Measurements from ENCODE around the gene MEGF11. TPM values are rescaled to one million over a fixed set of nuclear protein-coding genes. Genes with fewer than 3 reads are reported as not detected.

The MEGF11 gene
- total RNA-seq, 1 donor from 2014 or later, result 0.60 TPM

DNA sequence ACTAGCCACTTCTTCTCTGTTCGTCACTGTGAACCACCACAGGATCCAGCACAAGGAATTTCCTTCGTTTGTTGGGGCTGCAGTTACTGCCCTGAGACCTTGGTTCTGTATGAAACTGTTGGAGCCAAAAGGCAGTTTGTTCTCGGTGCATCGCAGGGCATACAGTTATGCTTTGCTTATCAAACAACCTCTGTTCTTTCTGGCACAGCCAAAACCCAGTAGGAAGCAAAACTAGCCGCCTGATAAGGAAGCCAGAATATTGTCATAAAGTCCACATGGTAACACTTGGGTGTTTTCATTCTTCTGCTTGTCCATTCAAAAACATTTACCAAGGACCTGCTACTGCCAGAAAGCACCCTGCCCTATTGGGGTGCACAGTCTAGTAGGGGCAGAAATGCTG lies 268.2 kb downstream of the MEGF11 start:
- Mint-ChIP-seq H3K4me1 (ENCODE audit: low read depth) (peaks cover 2% of the 10 kb centered on the region), H3K4me3 (ENCODE audit: low read depth) (no peak overlapping the region), H3K27me3 (peaks cover 41% of the 10 kb centered on the region), H3K36me3 (ENCODE audit: insufficient read depth) (no peaks in the 10 kb centered on the region), H3K9me3 (ENCODE audit: low read depth) (no peaks in the 10 kb centered on the region), H3K27ac (no peak overlapping the region)
- TF ChIP-seq CTCF (IDR thresholded peaks at IDR 0.05; ENCODE audit: unreplicated experiment), result no peak
- DNase-seq (ENCODE audit: low spot score, unreplicated experiment), result no peak

- Mint-ChIP-seq H3K4me1 (ENCODE audit: low read depth) (peaks cover 2% of the 10 kb centered on the region), H3K9me3 (ENCODE audit: low read depth) (no peaks in the 10 kb centered on the region), H3K4me3 (ENCODE audit: low read depth) (peak overlapping the region; percentile 37), H3K36me3 (ENCODE audit: insufficient read depth) (no peaks in the 10 kb centered on the region), H3K27ac (no peak overlapping the region), H3K27me3 (peaks cover 42% of the 10 kb centered on the region)
- no peak for DNase-seq (ENCODE audit: low spot score, unreplicated experiment)
- TF ChIP-seq CTCF (IDR thresholded peaks at IDR 0.05; ENCODE audit: unreplicated experiment), result no peak
These were observed 270.8 kb downstream of the MEGF11 start for GRCh38 chr15:65982627-65983322.

- Mint-ChIP-seq H3K27me3 (peaks cover 42% of the 10 kb centered on the region), H3K4me3 (ENCODE audit: low read depth) (peak overlapping the region; percentile 46), H3K4me1 (ENCODE audit: low read depth) (peaks cover 2% of the 10 kb centered on the region), H3K27ac (no peak overlapping the region), H3K36me3 (ENCODE audit: insufficient read depth) (no peaks in the 10 kb centered on the region), H3K9me3 (ENCODE audit: low read depth) (no peaks in the 10 kb centered on the region)
- peak; percentile 52 for DNase-seq (ENCODE audit: low spot score, unreplicated experiment)
- peak; percentile 57 for TF ChIP-seq CTCF (IDR thresholded peaks at IDR 0.05; ENCODE audit: unreplicated experiment)
These were observed 271.5 kb downstream of the MEGF11 start for GRCh38 chr15:65981837-65982626.

- no peak overlapping the region for H3K27ac Mint-ChIP-seq
- peak; percentile 72 for TF ChIP-seq CTCF (IDR thresholded peaks at IDR 0.05; ENCODE audit: unreplicated experiment)
- H3K4me1 Mint-ChIP-seq (ENCODE audit: low read depth), result peaks cover 2% of the 10 kb centered on the region
- H3K9me3 Mint-ChIP-seq (ENCODE audit: low read depth), result no peaks in the 10 kb centered on the region
- no peaks in the 10 kb centered on the region for H3K36me3 Mint-ChIP-seq (ENCODE audit: insufficient read depth)
- DNase-seq (ENCODE audit: low spot score, unreplicated experiment), result peak; percentile 56
- no peak overlapping the region for H3K4me3 Mint-ChIP-seq (ENCODE audit: low read depth)
- peaks cover 42% of the 10 kb centered on the region for H3K27me3 Mint-ChIP-seq
These were observed 272.6 kb downstream of the MEGF11 start for GRCh38 chr15:65980824-65981456.

- H3K27me3 Mint-ChIP-seq, result peaks cover 37% of the 10 kb centered on the region
These were observed 273.7 kb downstream of the MEGF11 start for GRCh38 chr15:65979837-65980236.

More at GRCh38 chr15:65979837-65980236, 273.7 kb downstream of the MEGF11 start:
- Mint-ChIP-seq H3K4me3 (ENCODE audit: low read depth) (no peak overlapping the region), H3K36me3 (ENCODE audit: insufficient read depth) (no peaks in the 10 kb centered on the region), H3K9me3 (ENCODE audit: low read depth) (no peaks in the 10 kb centered on the region), H3K4me1 (ENCODE audit: low read depth) (peaks cover 2% of the 10 kb centered on the region), H3K27ac (no peak overlapping the region)
- no peak for DNase-seq (ENCODE audit: low spot score, unreplicated experiment)
- TF ChIP-seq CTCF (IDR thresholded peaks at IDR 0.05; ENCODE audit: unreplicated experiment), result no peak
